HepG2 (cell line): ENCODE results near the gene RNASE7. TPM values are rescaled to one million over a fixed set of nuclear protein-coding genes. Genes with fewer than 3 reads are reported as not detected.

Experiments used
- ERF ChIP-seq: IDR thresholded peaks from 2 replicates; pipeline ENCODE4 v1.6.1; 2018; ENCODE audit warnings: missing biosample characterization, missing genetic modification reagents
- FOXK1 ChIP-seq: sonication (generic); formaldehyde crosslinking; IDR thresholded peaks from 2 replicates; pipeline ENCODE4 v1.4.0; 2020; ENCODE audit warnings: low read depth, missing genetic modification reagents, borderline replicate concordance
- GABPA ChIP-seq, 2 experiments: IDR thresholded peaks; 2 replicates each; pipeline ENCODE4 v1.6.1; 2011 to 2016; ENCODE audit warnings: low read depth in 2 of 2, low read length in 1 of 2, missing biosample characterization in 1 of 2, missing genetic modification characterization in 1 of 2
- GLI4 ChIP-seq: sonication (generic); formaldehyde crosslinking; IDR thresholded peaks from 2 replicates; pipeline ENCODE4 v1.5.1; 2020; ENCODE audit warnings: missing genetic modification reagents, mild to moderate bottlenecking, moderate library complexity, borderline replicate concordance
- HDAC2 ChIP-seq: sonication (generic); formaldehyde crosslinking; IDR thresholded peaks from 2 replicates; pipeline ENCODE4 v1.4.0; 2020; ENCODE audit warnings: missing genetic modification reagents
- HNF4A ChIP-seq: sonication (generic); formaldehyde crosslinking; IDR thresholded peaks from 2 replicates; pipeline ENCODE4 v1.4.0; 2020; ENCODE audit warnings: missing genetic modification reagents
- HNRNPUL1 ChIP-seq: fragments of 200-400 bp; formaldehyde crosslinking; IDR thresholded peaks from 2 replicates; pipeline ENCODE4 v1.6.1; 2017; ENCODE audit warnings: low read depth, mild to moderate bottlenecking, low read length, moderate library complexity
- IRF9 ChIP-seq: sonication (generic); formaldehyde crosslinking; IDR thresholded peaks from 2 replicates; pipeline ENCODE4 v1.8.0; 2022; ENCODE audit warnings: missing genetic modification reagents, mild to moderate bottlenecking, borderline replicate concordance
- MAFG ChIP-seq: sonication (generic); formaldehyde crosslinking; IDR thresholded peaks from 2 replicates; pipeline ENCODE4 v1.5.1; 2020; ENCODE audit warnings: mild to moderate bottlenecking, missing genetic modification reagents
- MTA1 ChIP-seq: sonication (generic); formaldehyde crosslinking; IDR thresholded peaks from 2 replicates; pipeline ENCODE4 v1.4.0; 2020; ENCODE audit warnings: missing genetic modification reagents, mild to moderate bottlenecking, borderline replicate concordance
- MYC ChIP-seq: sonication (generic); formaldehyde crosslinking; IDR thresholded peaks from 2 replicates; pipeline ENCODE4 v1.9.0; 2021; ENCODE audit warnings: missing genetic modification reagents, borderline replicate concordance
- NR2F1 ChIP-seq, 2 experiments: fragments of 450-650 bp in 1 of 2; formaldehyde crosslinking in 1 of 2; IDR thresholded peaks; 2 replicates each; pipeline versions ENCODE4 v1.5.0 to v1.6.1; 2016 to 2020; ENCODE audit warnings: mild to moderate bottlenecking in 1 of 2, missing compliant biosample characterization in 1 of 2, missing genetic modification reagents in 1 of 2, moderate library complexity in 1 of 2
- SIX4 ChIP-seq: sonication (generic); formaldehyde crosslinking; IDR thresholded peaks from 2 replicates; pipeline ENCODE4 v1.4.0; 2020; ENCODE audit warnings: missing genetic modification reagents
- SOX13 ChIP-seq, 3 experiments: fragments of 450-650 bp in 1 of 3; sonication (generic) in 1 of 3; formaldehyde crosslinking in 1 of 3; IDR thresholded peaks in 2 of 3; conservative IDR thresholded peaks in 1 of 3; 2 replicates each; pipeline versions ENCODE4 v1.5.0 to v1.6.1; 2016 to 2020; ENCODE audit warnings: antibody characterized with exemption in 1 of 3, mild to moderate bottlenecking in 1 of 3, missing compliant biosample characterization in 1 of 3, missing genetic modification reagents in 1 of 3, moderate library complexity in 1 of 3
- TARDBP ChIP-seq: sonication (generic); formaldehyde crosslinking; IDR thresholded peaks from 2 replicates; pipeline ENCODE4 v1.8.0; 2022; ENCODE audit warnings: mild to moderate bottlenecking, missing genetic modification reagents
- TBL1XR1 ChIP-seq: fragments of 150-350 bp; IDR thresholded peaks from 2 replicates; pipeline ENCODE4 v1.6.1; 2014; ENCODE audit warnings: borderline replicate concordance, low read length; ENCODE audit not compliant: partially characterized antibody
- TP53 ChIP-seq: sonication (generic); formaldehyde crosslinking; conservative IDR thresholded peaks from 2 replicates; pipeline ENCODE4 v1.4.0; 2020; ENCODE audit warnings: missing genetic modification reagents
- ZBTB43 ChIP-seq: sonication (generic); formaldehyde crosslinking; conservative IDR thresholded peaks from 2 replicates; pipeline ENCODE4 v1.4.0; 2020; ENCODE audit warnings: missing genetic modification reagents
- ZNF12 ChIP-seq: sonication (generic); formaldehyde crosslinking; IDR thresholded peaks from 2 replicates; pipeline ENCODE4 v1.5.0; 2020; ENCODE audit warnings: missing genetic modification reagents
- ZNF18 ChIP-seq: sonication (generic); formaldehyde crosslinking; IDR thresholded peaks from 2 replicates; pipeline ENCODE4 v1.8.0; 2022; ENCODE audit warnings: mild to moderate bottlenecking, missing genetic modification reagents; ENCODE audit not compliant: insufficient replicate concordance
- ZNF605 ChIP-seq: sonication (generic); formaldehyde crosslinking; IDR thresholded peaks from 2 replicates; pipeline ENCODE4 v1.8.0; 2022; ENCODE audit warnings: mild to moderate bottlenecking, missing genetic modification reagents
- ZNF614 ChIP-seq: IDR thresholded peaks from 2 replicates; pipeline ENCODE4 v1.6.1; 2018; ENCODE audit warnings: missing biosample characterization, missing genetic modification reagents, inconsistent platforms, borderline replicate concordance
- polyA plus RNA-seq, 8 experiments: library from polyadenylated mRNA; depleted of rRNA in 3 of 8; stranded (reverse) in 7 of 8; unstranded in 1 of 8; fragments of >200 nt; fragmentation: Illumina TruSeq in 4 of 8; extraction: Trizol in 4 of 8; gene quantifications; 2 replicates each; pipeline versions ENCODE4 v1.2.1 to v1.2.3, GENCODE V29; 2011 to 2016; ENCODE audit warnings: low read depth in 4 of 8, missing spikeins in 1 of 8, mixed read lengths in 1 of 8; ENCODE audit not compliant: insufficient read depth in 1 of 8
- total RNA-seq, 5 experiments: library from RNA; depleted of rRNA; stranded (reverse); fragments of >200 nt; fragmentation: Illumina TruSeq; extraction: Trizol; gene quantifications; 2 replicates each; pipeline ENCODE4 v1.2.3, GENCODE V29; 2016; ENCODE audit warnings: low read depth in 1 of 5
- TF ChIP-seq, protein P1 (sequence below): IDR thresholded peaks from 2 replicates; pipeline ENCODE4 v1.6.1; 2016; ENCODE audit warnings: missing compliant biosample characterization, missing genetic modification reagents, borderline replicate concordance

The RNASE7 gene
- total and polyA plus RNA-seq, 2 of the 13 experiments (the other 11 are each of a cell fraction or from before 2014, with no cell fraction given): 0.04 TPM; not detected in 1

DNA sequence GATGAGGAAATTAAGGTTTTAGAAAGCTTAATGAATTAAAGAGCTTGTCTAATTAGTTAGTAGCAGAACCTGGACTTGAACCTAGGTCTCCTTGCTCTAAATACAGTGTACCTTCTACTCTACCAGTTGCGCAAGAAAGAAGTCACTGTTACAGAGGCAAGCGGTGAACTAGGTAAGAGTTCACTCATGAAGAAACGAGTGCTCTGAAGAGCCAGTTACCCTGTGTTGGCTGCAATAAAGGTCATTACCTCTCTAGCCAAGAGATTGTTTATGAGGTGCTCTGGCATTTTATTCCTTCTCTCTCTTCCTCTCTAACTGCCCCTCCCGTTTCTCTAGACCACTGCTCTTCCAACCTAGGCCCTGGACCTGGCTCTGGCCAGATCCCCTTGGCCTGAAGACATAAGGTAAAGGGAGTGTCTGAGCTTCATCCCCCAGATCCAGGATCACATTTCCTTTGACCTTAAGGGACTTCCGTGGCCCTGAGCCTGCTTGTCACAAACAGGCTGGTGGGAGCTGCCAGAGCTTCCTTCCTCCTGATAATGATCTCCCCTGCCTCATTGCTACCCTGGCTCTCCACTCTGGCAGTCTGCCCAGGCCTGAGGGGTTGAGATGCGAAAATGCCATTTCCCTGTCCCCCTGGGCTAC is 1.9 kb downstream of the RNASE7 start (continued):
- TF ChIP-seq TP53 (CRISPR knock-in tag) (0 out of 2 replicates have a peak, but pooled peaks have one; percentile 11), ZBTB43 (CRISPR knock-in tag) (0 out of 2 replicates have a peak, but pooled peaks have one; percentile 15), MYC (CRISPR knock-in tag) (no peak), SIX4 (0 out of 2 replicates have a peak, but pooled peaks have one; percentile 32), IRF9 (peak; percentile 67), TARDBP (CRISPR knock-in tag) (peak; percentile 68; the same call in 1 of the 2 replicates), ZNF614 (CRISPR knock-in tag) (peak; percentile 57; the same call in 1 of the 2 replicates), GLI4 (CRISPR knock-in tag) (no peak), HDAC2 (CRISPR knock-in tag) (peak; percentile 48; the same call in 1 of the 2 replicates), MTA1 (CRISPR knock-in tag) (no peak), GABPA (IDR thresholded peaks at IDR 0.05; ENCODE audit: low read depth, low read length) (no peak), GABPA (CRISPR knock-in tag; IDR thresholded peaks at IDR 0.05; ENCODE audit: low read depth) (peak; percentile 49; the same call in 1 of the 2 replicates), ZNF12 (CRISPR knock-in tag) (peak; percentile 91), FOXK1 (CRISPR knock-in tag) (peak; percentile 63; the same call in 1 of the 2 replicates), ZNF18 (CRISPR knock-in tag) (no peak), MAFG (no peak), HNRNPUL1 (no peak), HNF4A (CRISPR knock-in tag) (peak; percentile 68), NR2F1 (CRISPR knock-in tag; IDR thresholded peaks at IDR 0.05) (peak in 1 of 2 experiments; percentile 61; a peak in 1 of 4 replicates), TBL1XR1 (peak; percentile 73), SOX13 (IDR thresholded peaks at IDR 0.05) (no peak; the same call in 1 of the 2 replicates), SOX13 (CRISPR knock-in tag; conservative IDR thresholded peaks at IDR 0.05 in 1 of 2, IDR thresholded peaks at IDR 0.05 in 1 of 2) (peak in 1 of 2 experiments; percentile 47; a peak in 1 of 4 replicates), ZNF605 (peak; percentile 26; the same call in 1 of the 2 replicates), ERF (CRISPR knock-in tag) (peak; percentile 43; the same call in 1 of the 2 replicates)
- TF ChIP-seq, protein P1, sequence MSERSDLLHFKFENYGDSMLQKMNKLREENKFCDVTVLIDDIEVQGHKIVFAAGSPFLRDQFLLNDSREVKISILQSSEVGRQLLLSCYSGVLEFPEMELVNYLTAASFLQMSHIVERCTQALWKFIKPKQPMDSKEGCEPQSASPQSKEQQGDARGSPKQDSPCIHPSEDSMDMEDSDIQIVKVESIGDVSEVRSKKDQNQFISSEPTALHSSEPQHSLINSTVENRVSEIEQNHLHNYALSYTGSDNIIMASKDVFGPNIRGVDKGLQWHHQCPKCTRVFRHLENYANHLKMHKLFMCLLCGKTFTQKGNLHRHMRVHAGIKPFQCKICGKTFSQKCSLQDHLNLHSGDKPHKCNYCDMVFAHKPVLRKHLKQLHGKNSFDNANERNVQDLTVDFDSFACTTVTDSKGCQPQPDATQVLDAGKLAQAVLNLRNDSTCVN (CRISPR knock-in tag): no peak
